Endothelial cell of umbilical vein (primary cell): ENCODE measurements around the gene UBR4.

Experiments
- CTCF ChIP-seq, 2 donors: IDR thresholded peaks; 1 replicate in 1 of 2; 2 replicates in 1 of 2; pipeline ENCODE4 v1.5.1; 2011; ENCODE audit warnings: low read length in 2 of 2, mild to moderate bottlenecking in 2 of 2, moderate library complexity in 2 of 2, control low read depth in 1 of 2, inconsistent platforms in 1 of 2, low read depth in 1 of 2; ENCODE audit not compliant: insufficient read depth in 1 of 2; ENCODE audit errors: extremely low read depth in 1 of 2
- EZH2 ChIP-seq: IDR thresholded peaks from 2 replicates; pipeline ENCODE4 v1.6.1; 2012; ENCODE audit warnings: borderline replicate concordance, low read depth, mild to moderate bottlenecking, moderate library complexity, low read length, inconsistent platforms; ENCODE audit not compliant: severe bottlenecking
- FOS ChIP-seq: IDR thresholded peaks from 2 replicates; pipeline ENCODE4 v1.6.1; 2011; ENCODE audit warnings: mild to moderate bottlenecking, low read length, moderate library complexity, borderline replicate concordance; ENCODE audit not compliant: insufficient read depth
- GATA2 ChIP-seq: IDR thresholded peaks from 2 replicates; pipeline ENCODE4 v1.7.0; 2011; ENCODE audit warnings: low read depth, mild to moderate bottlenecking, moderate library complexity, mixed read lengths, low read length; ENCODE audit not compliant: insufficient read length, insufficient read depth
- JUN ChIP-seq: IDR thresholded peaks from 2 replicates; pipeline ENCODE4 v1.6.1; 2011; ENCODE audit warnings: borderline replicate concordance, low read depth; ENCODE audit not compliant: insufficient read length, insufficient read depth
- MAX ChIP-seq: IDR thresholded peaks from 2 replicates; pipeline ENCODE4 v1.6.1; 2011; ENCODE audit not compliant: insufficient read depth, insufficient read length
- MYC ChIP-seq: IDR thresholded peaks from one replicate; pipeline ENCODE4 v1.6.1; 2011; ENCODE audit warnings: mild to moderate bottlenecking, low read depth, low read length
- POLR2A ChIP-seq: IDR thresholded peaks from 2 replicates; pipeline ENCODE4 v1.6.1; 2012; ENCODE audit warnings: low read depth, mild to moderate bottlenecking, control low read depth, low read length
- POLR2AphosphoS5 ChIP-seq: IDR thresholded peaks from 2 replicates; pipeline ENCODE4 v1.6.1; 2012; ENCODE audit warnings: low read depth, mild to moderate bottlenecking, control low read depth, low read length, moderate library complexity; ENCODE audit not compliant: insufficient read depth

GRCh38 chr1:19037659-19038058 is 172.4 kb downstream of the UBR4 start:
- TF ChIP-seq CTCF (IDR thresholded peaks at IDR 0.05; ENCODE audit: extremely low read depth in 1 of 2, insufficient read depth in 1 of 2, low read depth in 1 of 2, low read length in 2 of 2) (no peak), MAX (no peak), POLR2A (no peak), EZH2 (no peak), POLR2AphosphoS5 (no peak), MYC (no peak), FOS (no peak), JUN (no peak), GATA2 (no peak)
